ENCODE results near the gene GIT1.
A peak's percentile ranks its signal among the peaks of the same experiment; 100 is the strongest.

GIT1 gene

GRCh38 chr17:29614349-29615047 lies 25.1 kb upstream of the GIT1 start:
- Histone ChIP-seq H3K27ac (ENCODE audit: low read depth, low read length) (no peak overlapping the region), H3K4me3 (ENCODE audit: low read length) (no peak overlapping the region; the same call in 1 of the 2 replicates), H3K4me1 (ENCODE audit: insufficient read depth, low read length) (peaks cover 19% of the 10 kb centered on the region)

GRCh38 chr17:29613856-29614255 lies 24.4 kb upstream of the GIT1 start:
- no peak overlapping the region for H3K27ac ChIP-seq (ENCODE audit: low read depth, low read length)
- WGBS = 27% methylated on average over 13 of the region's 13 CpGs
- no peaks in the 10 kb centered on the region for H3K9me3 ChIP-seq (ENCODE audit: insufficient read depth, low read depth, low read length)
- no peaks in the 10 kb centered on the region for H3K36me3 ChIP-seq (ENCODE audit: insufficient read depth, low read length)
- H3K9ac ChIP-seq (ENCODE audit: low read depth, low read length) = 0 out of 2 replicates have a peak overlapping the region, but pooled peaks have one; percentile 35
- peak overlapping the region; percentile 44 for H3K4me3 ChIP-seq (ENCODE audit: low read length)
- H3K4me1 ChIP-seq (ENCODE audit: insufficient read depth, low read length) = peaks cover 19% of the 10 kb centered on the region
- peaks cover 63% of the 10 kb centered on the region for H3K27me3 ChIP-seq (ENCODE audit: insufficient read depth, low read length)

More at GRCh38 chr17:29614349-29615047, 25.1 kb upstream of the GIT1 start:
- peaks cover 66% of the 10 kb centered on the region for H3K27me3 ChIP-seq (ENCODE audit: insufficient read depth, low read length)
- H3K9ac ChIP-seq (ENCODE audit: low read depth, low read length) = no peak overlapping the region
- 81% methylated on average over 13 of the region's 16 CpGs for WGBS
- H3K9me3 ChIP-seq (ENCODE audit: insufficient read depth, low read depth, low read length) = no peaks in the 10 kb centered on the region
- H3K36me3 ChIP-seq (ENCODE audit: insufficient read depth, low read length) = no peaks in the 10 kb centered on the region

GRCh38 chr17:29613352-29613837 lies 23.9 kb upstream of the GIT1 start:
- no peak overlapping the region for H3K27ac ChIP-seq (ENCODE audit: low read depth, low read length)
- peaks cover 19% of the 10 kb centered on the region for H3K4me1 ChIP-seq (ENCODE audit: insufficient read depth, low read length)
- H3K9ac ChIP-seq (ENCODE audit: low read depth, low read length) = 0 out of 2 replicates have a peak overlapping the region, but pooled peaks have one; percentile 35
- no peaks in the 10 kb centered on the region for H3K9me3 ChIP-seq (ENCODE audit: insufficient read depth, low read depth, low read length)
- H3K4me3 ChIP-seq (ENCODE audit: low read length) = peak overlapping the region; percentile 44
- 4% methylated on average over 50 of the region's 50 CpGs for WGBS
- peaks cover 58% of the 10 kb centered on the region for H3K27me3 ChIP-seq (ENCODE audit: insufficient read depth, low read length)
- H3K36me3 ChIP-seq (ENCODE audit: insufficient read depth, low read length) = no peaks in the 10 kb centered on the region

- H3K4me3 ChIP-seq (ENCODE audit: low read length) = no peak overlapping the region; the same call in 1 of the 2 replicates
- no peaks in the 10 kb centered on the region for H3K36me3 ChIP-seq (ENCODE audit: insufficient read depth, low read length)
- peaks cover 19% of the 10 kb centered on the region for H3K4me1 ChIP-seq (ENCODE audit: insufficient read depth, low read length)
- WGBS = 92% methylated on average over 85 of the region's 85 CpGs
- no peaks in the 10 kb centered on the region for H3K9me3 ChIP-seq (ENCODE audit: insufficient read depth, low read depth, low read length)
- H3K9ac ChIP-seq (ENCODE audit: low read depth, low read length) = no peak overlapping the region
- H3K27ac ChIP-seq (ENCODE audit: low read depth, low read length) = no peak overlapping the region
- peaks cover 51% of the 10 kb centered on the region for H3K27me3 ChIP-seq (ENCODE audit: insufficient read depth, low read length)
These were observed 23.2 kb upstream of the GIT1 start for GRCh38 chr17:29612404-29613280.

- Histone ChIP-seq H3K4me1 (ENCODE audit: insufficient read depth, low read length) (peaks cover 19% of the 10 kb centered on the region), H3K9me3 (ENCODE audit: insufficient read depth, low read depth, low read length) (no peaks in the 10 kb centered on the region), H3K27ac (ENCODE audit: low read depth, low read length) (no peak overlapping the region), H3K4me3 (ENCODE audit: low read length) (no peak overlapping the region), H3K36me3 (ENCODE audit: insufficient read depth, low read length) (no peaks in the 10 kb centered on the region), H3K9ac (ENCODE audit: low read depth, low read length) (no peak overlapping the region), H3K27me3 (ENCODE audit: insufficient read depth, low read length) (peaks cover 45% of the 10 kb centered on the region)
- 97% methylated on average over 11 of the region's 12 CpGs for WGBS
These were observed 22.6 kb upstream of the GIT1 start for GRCh38 chr17:29612094-29612403.

GRCh38 chr17:29611351-29612093 lies 22.1 kb upstream of the GIT1 start:
- WGBS = 96% methylated on average over 11 of the region's 11 CpGs
- H3K36me3 ChIP-seq (ENCODE audit: insufficient read depth, low read length) = no peaks in the 10 kb centered on the region
- H3K27me3 ChIP-seq (ENCODE audit: insufficient read depth, low read length) = peaks cover 39% of the 10 kb centered on the region
- H3K4me3 ChIP-seq (ENCODE audit: low read length) = no peak overlapping the region
- no peak overlapping the region for H3K27ac ChIP-seq (ENCODE audit: low read depth, low read length)
- H3K9me3 ChIP-seq (ENCODE audit: insufficient read depth, low read depth, low read length) = no peaks in the 10 kb centered on the region
- no peak overlapping the region for H3K9ac ChIP-seq (ENCODE audit: low read depth, low read length)
- H3K4me1 ChIP-seq (ENCODE audit: insufficient read depth, low read length) = peaks cover 19% of the 10 kb centered on the region

- Histone ChIP-seq H3K4me1 (ENCODE audit: insufficient read depth, low read length) (peaks cover 15% of the 10 kb centered on the region; the same call in 1 of the 2 replicates), H3K27ac (ENCODE audit: low read depth, low read length) (no peak overlapping the region), H3K36me3 (ENCODE audit: insufficient read depth, low read length) (no peaks in the 10 kb centered on the region), H3K27me3 (ENCODE audit: insufficient read depth, low read length) (peaks cover 28% of the 10 kb centered on the region), H3K9me3 (ENCODE audit: insufficient read depth, low read depth, low read length) (no peaks in the 10 kb centered on the region), H3K9ac (ENCODE audit: low read depth, low read length) (no peak overlapping the region), H3K4me3 (ENCODE audit: low read length) (no peak overlapping the region)
- 87% methylated on average over 3 of the region's 3 CpGs for WGBS
These were observed 20.9 kb upstream of the GIT1 start for GRCh38 chr17:29610395-29610794.

- Histone ChIP-seq H3K9ac (ENCODE audit: low read depth, low read length) (no peak overlapping the region), H3K4me1 (ENCODE audit: insufficient read depth, low read length) (peaks cover under 1% of the 10 kb centered on the region; the same call in 1 of the 2 replicates), H3K36me3 (ENCODE audit: insufficient read depth, low read length) (no peaks in the 10 kb centered on the region), H3K4me3 (ENCODE audit: low read length) (no peak overlapping the region), H3K9me3 (ENCODE audit: insufficient read depth, low read depth, low read length) (no peaks in the 10 kb centered on the region), H3K27ac (ENCODE audit: low read depth, low read length) (no peak overlapping the region), H3K27me3 (ENCODE audit: insufficient read depth, low read length) (peaks cover 14% of the 10 kb centered on the region)
- WGBS = 93% methylated on average over 15 of the region's 15 CpGs
These were observed 19.5 kb upstream of the GIT1 start for GRCh38 chr17:29608986-29609385.

GRCh38 chr17:29607557-29608195 lies 18.2 kb upstream of the GIT1 start:
- Histone ChIP-seq H3K36me3 (ENCODE audit: insufficient read depth, low read length) (no peaks in the 10 kb centered on the region), H3K27ac (ENCODE audit: low read depth, low read length) (no peak overlapping the region), H3K9ac (ENCODE audit: low read depth, low read length) (no peak overlapping the region), H3K4me3 (ENCODE audit: low read length) (no peak overlapping the region), H3K4me1 (ENCODE audit: insufficient read depth, low read length) (no peaks in the 10 kb centered on the region), H3K27me3 (ENCODE audit: insufficient read depth, low read length) (peaks cover 5% of the 10 kb centered on the region), H3K9me3 (ENCODE audit: insufficient read depth, low read depth, low read length) (no peaks in the 10 kb centered on the region)
- WGBS = 90% methylated on average over 29 of the region's 29 CpGs

GRCh38 chr17:29603109-29603674 lies 13.7 kb upstream of the GIT1 start:
- no peak overlapping the region for H3K9ac ChIP-seq (ENCODE audit: low read depth, low read length)
- H3K4me1 ChIP-seq (ENCODE audit: insufficient read depth, low read length) = 0 out of 2 replicates have a peak, but pooled peaks cover under 1% of the 10 kb centered on the region
- no peak overlapping the region for H3K27ac ChIP-seq (ENCODE audit: low read depth, low read length)
- WGBS = 94% methylated on average over 6 of the region's 6 CpGs
- no peaks in the 10 kb centered on the region for H3K9me3 ChIP-seq (ENCODE audit: insufficient read depth, low read depth, low read length)
- H3K36me3 ChIP-seq (ENCODE audit: insufficient read depth, low read length) = no peaks in the 10 kb centered on the region
- H3K27me3 ChIP-seq (ENCODE audit: insufficient read depth, low read length) = no peaks in the 10 kb centered on the region
- no peak overlapping the region for H3K4me3 ChIP-seq (ENCODE audit: low read length)
